HG02852 (cell line): ENCODE data around the gene MIB1.

Experiments
- ATAC-seq: cut with Tn5 transposase; IDR thresholded peaks from one replicate; pipeline ENCODE4 v1.9.1; 2021; ENCODE audit warnings: mild to moderate bottlenecking, moderate library complexity; ENCODE audit not compliant: unreplicated experiment

Gene MIB1

DNA sequence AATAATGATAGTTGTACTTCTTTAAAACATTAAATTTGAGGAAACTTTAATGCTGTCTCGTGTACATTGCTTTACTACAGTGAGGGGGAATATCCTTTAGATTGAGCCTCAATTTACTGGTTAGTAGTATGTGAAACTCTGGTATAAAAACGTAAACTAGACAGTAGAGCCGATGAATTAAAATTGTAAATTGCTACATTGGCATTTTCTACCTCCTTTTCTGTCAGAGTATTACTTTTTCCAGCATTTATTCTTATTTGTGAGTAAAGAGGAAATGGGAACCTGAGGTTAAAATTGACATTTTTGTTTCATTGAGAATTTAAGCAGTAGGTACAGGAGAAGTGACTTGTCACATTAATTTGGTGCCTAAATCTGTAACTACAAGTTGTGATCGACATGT, 128.2 kb downstream of the MIB1 start:
- ATAC-seq: no peak

DNA sequence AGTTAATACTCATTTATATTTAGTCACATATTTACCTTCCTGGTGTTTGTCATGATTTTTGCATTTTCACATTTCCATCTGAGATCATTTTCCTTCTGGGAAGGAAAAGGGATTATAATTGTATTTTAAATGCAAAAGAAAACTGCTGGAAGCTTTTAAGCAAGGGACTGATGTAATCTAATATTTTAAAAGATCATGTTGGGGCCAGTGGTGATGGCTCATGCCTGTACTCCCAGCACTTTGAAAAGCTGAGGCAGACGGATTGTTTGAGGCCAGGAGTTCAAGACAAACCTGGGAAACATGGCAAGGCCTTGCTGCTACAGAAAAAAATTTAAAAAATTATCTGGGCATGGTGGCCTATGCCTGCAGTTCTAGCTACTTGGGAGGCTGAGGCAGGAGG, 149.0 kb downstream of the MIB1 start:
- ATAC-seq: no peak

DNA sequence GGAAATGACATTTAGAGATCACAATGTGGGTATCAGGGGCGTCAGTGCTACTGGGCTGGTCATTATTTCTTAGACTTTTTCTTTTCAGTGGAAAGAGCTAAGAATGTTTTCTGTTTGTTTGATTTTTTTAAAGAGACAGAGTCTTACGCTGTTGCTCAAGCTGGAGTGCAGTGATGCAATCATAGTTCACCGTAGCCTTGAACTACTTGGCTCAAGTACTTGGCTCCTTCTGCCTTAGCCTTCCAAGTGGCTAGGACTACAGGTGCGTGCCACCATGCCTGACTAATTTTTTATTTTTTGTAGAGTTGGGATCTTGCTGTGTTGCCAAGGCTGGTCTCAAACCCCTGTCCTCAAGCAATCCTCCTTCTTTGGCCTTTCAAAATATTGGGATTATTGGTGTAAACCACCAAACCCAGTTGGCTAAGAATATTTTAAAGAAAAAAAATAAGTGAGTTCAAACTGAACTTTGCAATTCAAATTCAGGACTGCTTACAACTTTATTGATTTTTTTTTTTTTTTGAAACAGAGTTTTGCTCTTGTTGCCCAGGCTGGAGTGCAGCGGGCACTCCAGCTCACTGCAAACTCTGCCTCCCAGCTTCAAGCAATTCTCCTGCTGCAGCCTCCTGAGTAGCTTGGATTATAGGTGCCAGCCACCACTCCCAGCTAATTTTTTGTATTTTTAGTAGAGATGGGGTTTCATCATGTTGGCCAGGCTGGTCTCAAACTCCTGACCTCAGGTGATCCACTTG, 154.2 kb downstream of the MIB1 start:
- no peak for ATAC-seq

DNA sequence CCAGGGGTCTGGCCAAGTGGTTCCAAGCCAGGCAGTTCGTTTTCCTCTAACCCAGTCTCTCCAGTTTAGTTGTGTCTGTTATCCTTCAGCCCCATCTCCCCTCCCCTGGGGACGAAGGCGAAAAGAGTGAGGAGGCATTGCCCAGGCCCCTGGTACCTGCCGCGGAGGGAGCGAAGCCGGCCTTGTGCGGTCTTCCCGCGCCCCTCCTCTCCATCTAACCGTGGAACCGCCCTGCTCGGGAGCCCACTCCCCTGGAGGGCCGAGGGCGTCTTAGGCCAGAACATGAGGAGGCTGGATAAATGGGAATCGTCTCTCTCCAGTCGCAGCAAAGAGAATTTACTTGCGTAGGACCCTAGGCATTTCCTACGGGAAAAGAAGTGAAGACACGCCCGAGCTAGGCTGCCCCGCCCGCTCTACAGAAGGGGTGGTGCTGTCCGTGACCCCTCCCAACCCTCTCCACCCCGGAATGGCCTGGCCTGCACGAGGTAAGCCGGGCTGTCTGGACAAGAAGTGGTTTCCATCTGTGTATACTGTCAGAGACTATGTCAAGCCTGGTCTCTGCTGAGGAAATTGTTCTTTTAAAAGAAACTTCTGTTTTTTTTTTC, 156.2 kb downstream of the MIB1 start:
- no peak for ATAC-seq

DNA sequence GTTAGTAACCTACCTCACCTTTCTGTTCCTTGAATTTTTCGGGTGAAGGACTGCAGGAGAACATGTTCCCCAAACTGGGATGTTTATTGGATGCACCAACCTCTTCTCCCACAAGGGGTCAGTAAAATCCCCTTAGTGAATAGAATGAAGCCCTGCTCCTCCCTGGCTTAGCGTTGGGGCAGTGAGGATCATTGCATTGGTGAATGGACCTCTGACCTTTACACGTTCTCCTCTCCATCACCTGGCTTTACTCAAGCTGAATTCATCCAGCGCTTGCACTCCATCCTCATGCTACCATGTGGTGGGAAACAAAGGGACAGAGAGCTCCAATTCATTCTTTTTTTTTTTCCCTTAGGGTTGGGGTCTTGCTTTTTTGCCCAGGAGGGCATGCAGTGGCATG, 157.2 kb downstream of the MIB1 start:
- peak; percentile 83 for ATAC-seq

DNA sequence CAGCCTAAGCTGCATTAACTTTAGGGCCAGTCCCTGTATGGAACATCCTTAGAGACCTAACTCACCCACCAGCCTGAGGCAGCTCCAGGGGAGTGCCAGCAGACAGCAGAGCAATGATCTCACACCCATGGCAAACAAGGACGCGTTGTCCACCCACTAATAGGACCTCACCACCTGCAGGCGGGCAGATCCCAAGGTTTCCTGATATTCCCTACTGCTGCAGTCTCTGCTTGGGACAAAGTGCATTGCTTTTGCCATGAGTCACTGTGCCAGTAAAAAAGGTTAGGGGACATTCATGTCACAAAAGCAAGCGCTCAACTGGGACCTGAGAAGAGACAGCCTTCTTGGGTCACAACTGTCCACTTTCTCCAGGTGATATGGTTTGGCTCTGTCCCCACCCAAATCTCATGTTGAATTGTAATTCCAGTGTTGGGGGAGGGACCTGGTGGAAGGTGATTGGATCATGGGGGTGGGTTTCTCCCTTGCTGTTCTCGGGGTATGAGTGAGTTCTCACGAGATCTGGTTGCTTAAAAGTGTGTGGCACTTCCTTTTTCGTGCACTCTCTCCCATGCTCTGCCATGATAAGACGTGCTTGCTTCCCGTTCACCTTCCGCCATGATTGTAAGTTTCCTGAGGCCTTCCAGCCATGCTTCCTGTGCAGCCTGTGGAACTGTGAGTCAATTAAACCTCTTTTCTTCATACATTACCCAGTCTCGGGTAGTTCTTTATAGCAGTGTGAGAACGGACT, 160.2 kb downstream of the MIB1 start:
- ATAC-seq: no peak

DNA sequence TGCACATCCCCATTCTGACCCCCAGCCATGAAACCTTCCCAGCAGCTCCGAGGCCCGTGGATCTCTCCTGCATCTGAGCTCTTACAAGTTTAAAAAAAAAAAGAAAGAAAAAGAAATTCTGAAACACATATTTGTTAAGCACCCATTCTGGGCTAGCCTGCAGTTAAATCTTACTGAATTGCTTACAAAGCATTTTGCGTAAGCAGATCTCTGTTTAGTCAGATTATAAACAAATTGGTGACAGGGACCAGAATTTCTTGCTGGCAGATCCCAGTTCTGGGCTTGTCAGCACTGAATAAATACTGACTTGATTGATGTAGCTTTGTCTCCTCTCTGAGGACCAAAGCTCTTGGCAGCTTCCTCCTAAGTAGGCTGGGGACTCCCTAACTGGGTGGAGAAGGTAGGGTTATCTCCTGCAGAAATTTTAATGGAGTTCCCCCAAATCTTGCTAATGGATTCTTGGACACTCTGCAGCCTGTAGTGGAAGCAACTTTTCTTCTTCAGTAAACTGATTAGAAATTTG, 160.9 kb downstream of the MIB1 start:
- ATAC-seq: no peak

DNA sequence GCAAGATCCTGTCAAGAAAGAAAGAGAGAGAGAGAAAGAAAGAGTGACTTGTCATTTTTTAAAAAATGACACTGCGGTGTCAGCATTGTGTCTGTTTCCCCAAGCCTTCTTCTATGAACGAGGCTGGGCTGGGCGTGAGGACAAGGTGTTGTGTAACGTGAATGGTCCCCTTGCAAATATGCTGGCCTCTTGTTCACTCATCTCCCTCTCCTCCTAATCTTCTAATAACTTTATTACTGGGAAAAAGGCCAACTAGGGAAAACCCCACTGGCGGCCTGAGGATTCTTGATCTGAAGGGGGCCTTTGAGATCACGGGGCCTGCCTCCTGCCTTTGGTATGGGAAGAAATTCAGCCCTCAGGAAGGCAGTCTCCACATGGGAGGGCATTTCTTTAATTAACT, 163.1 kb downstream of the MIB1 start:
- no peak for ATAC-seq

DNA sequence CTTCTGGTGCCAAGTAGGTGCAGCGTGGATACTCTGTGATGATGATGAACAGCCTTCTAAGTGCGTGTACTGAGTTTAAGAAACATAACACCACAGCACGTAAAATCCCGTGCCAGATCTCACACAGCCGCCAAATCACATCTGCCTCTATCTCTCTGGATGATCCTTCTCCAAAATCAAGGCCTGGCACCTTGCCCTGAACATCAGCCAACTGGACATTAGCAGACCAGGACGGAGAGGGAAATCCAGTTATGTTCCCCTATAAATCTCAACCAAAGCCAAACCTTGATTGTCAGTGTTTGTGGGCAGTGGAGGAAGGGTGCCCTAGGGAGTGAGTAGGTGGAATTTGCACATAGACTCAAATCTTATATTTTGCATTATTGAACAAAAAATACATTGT, 164.3 kb downstream of the MIB1 start:
- ATAC-seq: no peak

DNA sequence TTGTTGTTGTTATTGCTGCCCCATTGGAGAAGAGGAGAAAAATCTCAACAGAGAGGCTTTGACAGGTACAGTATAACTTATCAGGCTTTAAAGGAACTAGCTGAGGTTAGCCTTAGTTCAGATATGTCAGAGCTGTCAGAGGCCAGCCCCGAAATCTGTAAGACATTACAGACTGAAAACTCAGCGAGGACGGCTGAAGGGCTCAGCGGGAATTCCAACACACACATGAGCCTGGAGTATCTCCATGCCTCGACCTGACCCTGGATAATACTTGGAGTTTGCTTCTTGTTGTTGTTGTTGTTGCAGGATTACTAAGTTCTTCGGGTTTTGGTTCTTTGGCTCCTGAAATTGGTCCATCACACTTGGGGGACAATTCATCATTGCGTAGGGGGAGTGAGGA, 166.9 kb downstream of the MIB1 start:
- no peak for ATAC-seq

DNA sequence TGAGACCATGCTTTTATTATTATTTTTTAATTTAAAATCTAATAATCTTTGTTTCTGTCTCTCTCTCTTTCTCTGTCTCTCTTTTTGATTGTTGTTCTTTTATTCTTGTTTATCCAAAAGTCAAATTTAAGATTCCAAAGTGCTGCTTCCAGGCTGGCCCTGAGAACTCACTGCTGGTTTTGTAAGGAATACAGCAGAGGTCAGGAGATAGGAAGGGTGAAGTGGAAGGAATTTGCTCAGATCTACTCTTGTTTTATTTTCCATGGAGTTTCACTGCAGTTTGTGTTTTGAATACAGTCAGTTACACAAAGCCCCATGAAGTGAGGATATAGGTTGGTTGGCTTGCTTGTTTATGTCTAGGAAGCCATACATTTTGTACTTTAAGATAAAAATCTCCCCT, 168.1 kb downstream of the MIB1 start:
- ATAC-seq: no peak

DNA sequence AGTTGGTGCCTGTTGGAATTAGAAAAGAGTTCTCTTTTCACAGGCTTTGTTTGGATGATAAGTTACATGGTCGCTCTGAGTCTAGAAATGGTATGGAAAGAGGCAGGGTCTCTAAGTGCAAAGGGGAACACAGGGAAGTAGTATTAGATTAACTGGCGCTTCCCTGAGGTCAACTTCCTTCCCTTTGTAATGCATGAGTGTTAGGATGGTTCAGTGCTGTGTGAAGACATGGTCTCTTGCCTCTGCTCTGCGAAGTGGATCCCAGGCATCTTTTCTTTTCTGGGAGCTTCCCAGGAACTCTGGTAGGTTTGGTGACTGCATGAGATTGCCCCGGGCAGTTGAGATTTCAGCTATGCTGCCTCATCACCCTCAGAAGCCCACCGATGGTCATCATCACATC, 170.3 kb downstream of the MIB1 start:
- no peak for ATAC-seq

DNA sequence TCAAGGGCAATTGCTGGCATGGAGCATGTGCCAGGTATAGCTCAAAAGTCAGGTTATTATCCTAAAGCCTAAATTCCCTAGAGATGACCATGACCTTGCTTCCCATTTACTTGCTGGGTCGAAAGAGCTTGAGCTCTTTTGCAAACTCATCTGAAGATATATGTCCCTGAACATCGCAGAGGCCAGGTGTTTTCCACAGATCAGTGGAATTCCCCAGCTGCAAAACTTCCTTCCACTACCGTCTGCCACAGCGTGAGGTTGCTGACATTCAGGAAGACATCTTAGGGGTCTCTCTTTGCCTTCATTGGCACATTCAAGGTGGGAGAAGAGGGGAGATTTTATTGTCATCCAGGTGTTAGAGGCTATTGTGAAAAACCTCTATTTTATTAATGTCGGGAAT, 171.0 kb downstream of the MIB1 start:
- ATAC-seq: no peak

DNA sequence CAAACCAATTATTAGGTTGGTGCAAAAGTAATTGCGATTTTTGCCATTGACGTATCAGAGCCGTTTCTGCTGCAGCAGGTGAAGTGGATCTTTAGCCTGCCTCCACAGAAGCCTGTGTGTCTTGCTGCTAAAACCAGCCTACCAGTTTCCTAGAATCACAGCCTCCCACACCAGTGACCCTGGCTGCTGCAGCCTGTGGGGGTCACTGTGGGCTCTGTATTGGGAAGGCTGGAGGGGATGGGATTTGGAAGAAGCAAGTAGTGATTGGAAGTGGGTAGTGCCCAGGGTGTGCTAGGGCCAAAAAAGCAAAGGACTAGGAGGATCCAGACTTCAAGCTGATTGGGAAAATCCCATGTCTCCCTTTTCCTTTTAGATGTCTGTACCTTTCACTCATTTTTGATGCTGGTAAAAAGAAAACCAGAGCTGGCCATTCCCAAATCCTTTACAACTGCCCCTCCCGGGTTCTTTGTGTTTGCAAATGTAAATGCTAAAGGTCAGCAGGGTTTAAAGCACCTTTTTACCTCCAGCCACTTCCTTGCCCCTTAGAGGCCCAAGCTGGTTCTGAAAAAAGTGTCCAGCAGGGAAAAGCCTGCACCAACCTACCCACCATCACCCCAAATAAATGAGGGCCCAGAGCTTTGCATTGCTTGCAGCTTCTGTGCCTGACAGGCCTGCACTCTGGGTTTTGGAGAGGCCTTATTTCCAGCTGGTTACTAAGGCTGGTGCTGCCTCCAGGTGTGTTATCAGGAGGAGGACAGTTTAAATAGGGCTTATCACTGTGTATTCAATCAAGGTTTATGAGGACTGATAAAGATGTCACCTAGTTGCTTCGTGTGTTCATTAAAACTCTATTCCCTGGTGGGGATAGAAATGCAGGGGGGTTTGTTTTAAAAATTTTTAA, 172.0 kb downstream of the MIB1 start:
- ATAC-seq: no peak

DNA sequence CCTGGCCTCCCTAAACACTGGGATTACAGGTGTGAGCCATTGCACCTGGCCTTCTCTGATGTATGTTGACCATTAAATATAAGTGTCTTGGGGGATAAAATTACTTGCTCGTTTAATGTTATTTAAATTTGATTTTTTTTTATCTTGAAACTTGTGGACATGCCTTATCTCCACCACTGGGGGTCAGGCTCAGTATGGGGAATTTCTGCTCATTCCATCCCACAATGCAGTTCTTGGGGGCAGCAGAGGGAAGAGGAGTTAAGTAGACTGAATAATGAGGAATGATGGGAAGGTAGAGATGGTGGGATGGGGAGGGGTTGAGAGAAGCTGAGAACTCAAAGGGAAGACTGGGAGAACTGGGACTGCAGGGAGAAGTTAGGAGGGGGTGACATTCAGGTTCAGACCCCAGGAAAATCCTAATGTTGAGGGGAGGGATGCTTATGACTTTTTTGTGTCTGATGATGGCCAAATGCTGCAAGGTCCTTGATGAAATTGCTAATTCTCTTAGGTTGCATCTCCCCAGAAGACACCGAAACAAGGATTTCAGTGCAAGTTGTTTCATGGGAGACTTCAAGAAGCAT, 174.2 kb downstream of the MIB1 start:
- no peak for ATAC-seq

DNA sequence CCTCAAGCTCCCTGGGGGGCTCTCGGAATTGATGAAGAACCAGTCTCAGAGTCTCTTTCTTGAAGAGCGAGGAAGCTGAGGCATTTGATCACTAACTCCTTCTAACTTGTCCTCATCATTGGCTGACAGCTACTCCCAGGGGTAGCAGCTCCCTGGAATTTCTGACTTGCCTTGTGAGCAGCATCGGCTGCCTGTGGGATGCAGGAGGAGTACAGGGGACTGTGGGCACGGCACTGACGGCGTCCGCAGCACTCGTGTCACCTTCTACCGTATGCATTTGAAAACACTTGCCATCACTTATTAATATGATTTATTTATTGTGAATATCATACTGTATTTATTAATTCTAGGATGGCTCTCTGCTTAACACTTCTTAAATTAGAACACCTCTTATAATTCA, 175.0 kb downstream of the MIB1 start:
- no peak for ATAC-seq

DNA sequence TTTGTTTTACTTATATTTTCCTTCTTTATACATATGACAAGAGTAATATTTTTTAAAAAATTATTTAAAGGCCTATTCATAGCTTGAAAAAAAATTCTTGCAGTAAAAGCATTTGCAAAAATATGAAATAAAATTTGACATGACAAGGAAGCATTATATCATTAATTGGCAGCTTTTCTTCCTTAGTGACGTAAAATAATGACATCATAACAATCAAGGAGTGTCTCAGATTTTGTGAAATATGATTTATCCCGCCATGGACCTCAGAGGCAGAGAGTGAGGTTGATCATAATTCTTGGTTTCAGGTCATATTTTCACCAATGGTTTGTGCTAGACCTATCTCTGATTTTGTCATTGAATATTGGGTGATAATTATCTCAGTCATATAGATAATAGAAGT, 176.0 kb downstream of the MIB1 start:
- ATAC-seq: no peak

DNA sequence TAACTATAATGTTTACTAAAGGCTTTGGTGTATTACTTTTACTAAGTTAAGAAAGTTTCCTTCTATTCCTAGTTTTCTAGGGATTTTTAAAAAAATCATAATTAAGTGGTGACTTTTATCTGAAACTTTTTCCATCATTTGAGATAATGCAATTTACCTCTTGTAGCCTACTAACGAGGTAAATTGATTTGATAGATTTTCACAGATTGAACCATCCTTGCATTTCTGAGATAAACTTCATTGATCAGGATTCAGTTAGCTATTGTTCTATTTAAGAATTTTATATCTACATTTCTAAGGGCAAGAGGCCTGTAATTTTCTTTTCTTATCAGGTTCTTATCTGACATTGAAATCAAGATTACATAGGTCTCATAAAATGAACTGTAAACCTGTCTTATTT, 178.1 kb downstream of the MIB1 start:
- no peak for ATAC-seq
